Hepatocyte (in vitro differentiated cells): Measurements from ENCODE around the gene ELOA2. TPM values are rescaled to one million over a fixed set of nuclear protein-coding genes. Genes with fewer than 3 reads are reported as not detected.

Source experiments
- DNase-seq: peaks from one replicate; pipeline ENCODE4 v3.0.0-alpha.2; 2016; ENCODE audit warnings: low spot score
- H2AFZ ChIP-seq: fragments of 200-600 bp; sonication (generic); 2 replicates; pipeline ENCODE4 v1.6.0; 2016; ENCODE audit warnings: antibody characterized with exemption, mild to moderate bottlenecking
- H3K27ac ChIP-seq: fragments of 200-600 bp; sonication (generic); 2 replicates; pipeline ENCODE4 v1.5.1; 2016; ENCODE audit warnings: mild to moderate bottlenecking
- H3K27me3 ChIP-seq: fragments of 200-600 bp; sonication (generic); 2 replicates; pipeline ENCODE4 v1.6.1; 2016
- H3K36me3 ChIP-seq: fragments of 200-600 bp; sonication (generic); replicated peaks from 2 replicates; pipeline ENCODE4 v1.5.1; 2016; ENCODE audit warnings: low read depth; ENCODE audit not compliant: insufficient read depth
- H3K4me1 ChIP-seq: fragments of 200-600 bp; sonication (generic); 2 replicates; pipeline ENCODE4 v1.5.1; 2016; ENCODE audit warnings: mild to moderate bottlenecking, moderate library complexity; ENCODE audit not compliant: insufficient read depth
- H3K4me2 ChIP-seq: fragments of 200-600 bp; sonication (generic); 2 replicates; pipeline ENCODE4 v1.6.0; 2016
- H3K4me3 ChIP-seq: fragments of 200-600 bp; sonication (generic); 2 replicates; pipeline ENCODE4 v1.5.1; 2016; ENCODE audit warnings: mild to moderate bottlenecking
- H3K79me2 ChIP-seq: fragments of 200-600 bp; sonication (generic); 2 replicates; pipeline ENCODE4 v1.6.0; 2017; ENCODE audit warnings: mild to moderate bottlenecking
- H3K9me2 ChIP-seq: fragments of 200-600 bp; sonication (generic); replicated peaks from 2 replicates; pipeline ENCODE4 v1.6.0; 2017; ENCODE audit warnings: mild to moderate bottlenecking; ENCODE audit not compliant: insufficient read depth
- H3K9me3 ChIP-seq: fragments of 200-600 bp; sonication (generic); 2 replicates; pipeline ENCODE4 v1.5.1; 2016; ENCODE audit warnings: low read depth, mild to moderate bottlenecking
- H4K20me1 ChIP-seq: fragments of 200-600 bp; sonication (generic); 2 replicates; pipeline ENCODE4 v1.6.0; 2016; ENCODE audit warnings: mild to moderate bottlenecking; ENCODE audit not compliant: insufficient read depth, poor library complexity, severe bottlenecking
- CTCF ChIP-seq: fragments of 200-600 bp; sonication (generic); IDR thresholded peaks from 2 replicates; pipeline ENCODE4 v1.5.1; 2016; ENCODE audit warnings: antibody characterized with exemption, mild to moderate bottlenecking; ENCODE audit not compliant: poor library complexity
- EZH2 ChIP-seq: fragments of 200-600 bp; sonication (generic); IDR thresholded peaks from 2 replicates; pipeline ENCODE4 v1.6.1; 2016; ENCODE audit warnings: antibody characterized with exemption, mild to moderate bottlenecking, borderline replicate concordance
- EZH2phosphoT487 ChIP-seq: fragments of 200-600 bp; sonication (generic); IDR thresholded peaks from one replicate; pipeline ENCODE4 v1.6.1; 2018; ENCODE audit warnings: antibody characterized with exemption, mild to moderate bottlenecking, low read depth, moderate library complexity; ENCODE audit not compliant: unreplicated experiment, severe bottlenecking
- WGBS: methylation state at CpG from one replicate; pipeline ENCODE4 v1.1.6; 2016; ENCODE audit warnings: low lambda C conversion rate; ENCODE audit errors: missing lambda C conversion rate; 5-methylcytosine and 5-hydroxymethylcytosine counted together
- polyA plus RNA-seq: library from polyadenylated mRNA; unstranded; fragments of >200 nt; fragmentation: Nextera tagmentation; extraction: Ambion mirVana; gene quantifications from 2 replicates; pipeline ENCODE4 v1.2.1, GENCODE V29; 2016
- total RNA-seq: library from RNA; depleted of rRNA; stranded (reverse); fragments of >200 nt; gene quantifications from 2 replicates; pipeline ENCODE4 v1.2.3, GENCODE V29; 2014

Gene ELOA2
- total RNA-seq (not detected in 2 replicates), polyA plus RNA-seq (0.31 TPM in 1 of 2 replicates, not detected in the other)

GRCh38 chr18:47035156-47035671 lies at the start of gene ELOA2:
Gene ELOA2 (minus strand): TSS chr18:47035621. CDS start chr18:47035264, 357 bp downstream.
- no peak within 1 kb of the TSS for H3K27ac ChIP-seq
- H3K36me3 ChIP-seq = no peaks in the 10 kb centered on the region
- H3K79me2 ChIP-seq = no peaks in the 10 kb centered on the region
- no peaks in the 10 kb centered on the region for H3K9me3 ChIP-seq
- no peak for DNase-seq
- H3K27me3 ChIP-seq = no peaks in the 10 kb centered on the region
- no peak within 1 kb of the TSS for H3K4me3 ChIP-seq
- H3K9me2 ChIP-seq = no peaks in the 10 kb centered on the region
- no peaks in the 10 kb centered on the region for H4K20me1 ChIP-seq
- TF ChIP-seq CTCF (no peak), EZH2phosphoT487 (no peak), EZH2 (no peak)
- no peak within 1 kb of the TSS for H3K4me2 ChIP-seq
- no peak within 1 kb of the TSS for H2AFZ ChIP-seq
- 95% methylated on average over 29 of the region's 29 CpGs for WGBS
- no peaks in the 10 kb centered on the region for H3K4me1 ChIP-seq

- Histone ChIP-seq H3K27me3 (no peaks in the 10 kb centered on the region), H4K20me1 (no peaks in the 10 kb centered on the region), H3K4me2 (no peak overlapping the region), H3K79me2 (no peaks in the 10 kb centered on the region), H3K36me3 (no peaks in the 10 kb centered on the region), H3K9me2 (peaks cover 3% of the 10 kb centered on the region), H3K4me1 (no peaks in the 10 kb centered on the region), H3K27ac (no peak overlapping the region), H3K4me3 (no peak overlapping the region), H2AFZ (no peak overlapping the region), H3K9me3 (no peaks in the 10 kb centered on the region)
- TF ChIP-seq EZH2 (no peak), EZH2phosphoT487 (no peak), CTCF (no peak)
- DNase-seq = no peak
- 90% methylated on average over 2 of the region's 2 CpGs for WGBS
These were observed 46.2 kb upstream of the ELOA2 start for GRCh38 chr18:47081578-47081977.

- Histone ChIP-seq H4K20me1 (no peaks in the 10 kb centered on the region), H3K4me1 (peaks cover 2% of the 10 kb centered on the region), H3K4me3 (no peak overlapping the region), H3K27ac (no peak overlapping the region), H3K36me3 (no peaks in the 10 kb centered on the region), H3K4me2 (no peak overlapping the region), H3K79me2 (no peaks in the 10 kb centered on the region), H2AFZ (no peak overlapping the region), H3K9me3 (no peaks in the 10 kb centered on the region), H3K9me2 (peaks cover 3% of the 10 kb centered on the region), H3K27me3 (no peaks in the 10 kb centered on the region)
- no peak for DNase-seq
- TF ChIP-seq EZH2phosphoT487 (no peak), CTCF (no peak), EZH2 (no peak)
- WGBS = 100% methylated on average over 2 of the region's 2 CpGs
These were observed 45.5 kb upstream of the ELOA2 start for GRCh38 chr18:47080872-47081271.
